Hematopoietic multipotent progenitor cell treated with erythropoietin and hydrocortisone succinate and interleukin-3 and kit ligand, for 4 days (in vitro differentiated cells): ENCODE measurements around the gene SLFNL1.

Experiments used
- DNase-seq: peaks from one replicate; pipeline ENCODE4 v3.0.0-alpha.2; 2015

The SLFNL1 gene

DNA sequence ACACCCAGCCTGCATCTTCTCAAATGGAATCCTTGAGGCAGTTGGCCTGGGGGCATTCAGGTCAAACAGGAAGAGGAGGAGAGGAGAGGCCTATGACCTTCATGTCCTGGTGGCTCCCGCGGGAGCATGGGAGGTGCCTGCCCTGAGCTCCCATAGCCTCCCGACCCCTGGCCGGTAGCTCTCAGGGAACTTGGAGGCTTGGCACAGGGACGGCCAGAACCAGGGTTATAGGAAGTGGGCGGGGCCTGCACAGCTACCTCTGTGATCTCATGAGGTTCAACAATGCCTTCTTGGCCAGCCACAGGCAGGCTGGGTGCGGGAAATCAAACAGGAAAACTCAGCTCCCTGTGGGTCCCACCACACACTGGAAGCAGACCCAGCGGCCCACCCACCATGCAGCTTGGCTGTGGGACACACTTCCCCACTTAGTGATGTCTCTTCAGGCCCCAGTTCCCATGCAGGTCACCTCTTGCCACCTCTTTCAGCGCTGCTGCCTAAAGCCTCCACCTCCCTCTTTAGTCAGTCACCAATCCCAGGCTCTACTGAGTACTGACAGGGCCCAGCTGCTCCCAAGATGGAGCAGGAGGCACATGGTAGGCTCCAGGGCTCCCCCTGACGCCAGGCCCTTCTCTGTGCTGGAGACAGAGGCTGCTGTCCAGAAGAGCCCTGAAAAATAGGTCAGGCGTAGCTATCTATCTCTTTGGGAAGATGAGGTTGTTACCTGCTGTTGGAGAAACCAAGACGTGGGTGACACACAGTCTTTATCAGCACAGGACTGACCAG, at the start of gene SLFNL1:
SLFNL1 (minus strand) TSS at position 200 of the 783 bp plus-strand sequence. CDS start 1,065 bp downstream, outside the sequence.
- peak; percentile 58 for DNase-seq

DNA sequence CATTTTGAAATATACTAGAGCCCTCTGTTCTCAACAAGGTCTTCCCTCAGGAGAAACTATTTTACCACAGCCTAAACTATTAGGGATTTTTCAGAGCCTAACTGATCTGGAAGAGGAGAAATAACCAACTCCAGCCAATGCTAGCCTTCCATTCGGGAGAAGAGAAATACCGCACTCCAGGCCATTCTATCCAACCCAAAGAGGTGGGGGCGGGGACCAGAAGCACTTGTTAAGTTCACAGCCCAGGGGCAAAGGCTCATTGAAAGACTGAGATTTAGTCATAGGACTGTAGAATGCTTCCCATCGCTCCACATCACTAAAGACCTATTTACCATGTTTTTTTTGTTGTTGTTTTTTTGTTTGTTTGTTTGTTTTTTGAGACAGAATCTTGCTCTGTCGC, 35.4 kb upstream of the SLFNL1 start:
- DNase-seq, result no peak

DNA sequence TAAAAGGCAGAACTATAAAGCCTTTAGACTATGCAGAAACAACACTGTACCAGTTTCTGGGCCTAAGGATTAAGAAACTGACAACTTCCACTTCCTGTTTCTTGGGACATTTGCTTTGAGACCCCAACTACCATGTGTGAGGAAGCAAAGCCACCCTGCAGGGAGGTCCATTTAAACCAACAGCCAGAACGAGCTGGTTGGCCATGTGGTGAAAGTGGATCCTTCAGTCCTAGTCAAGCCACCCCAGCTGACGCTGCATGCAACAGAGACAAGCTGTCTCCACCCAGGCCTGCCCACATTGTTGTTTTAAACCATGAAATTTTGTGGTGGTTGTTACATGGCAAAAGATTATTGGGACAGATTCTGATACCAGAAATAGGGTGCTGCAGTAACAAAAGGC, 31.8 kb upstream of the SLFNL1 start:
- peak; percentile 64 for DNase-seq

DNA sequence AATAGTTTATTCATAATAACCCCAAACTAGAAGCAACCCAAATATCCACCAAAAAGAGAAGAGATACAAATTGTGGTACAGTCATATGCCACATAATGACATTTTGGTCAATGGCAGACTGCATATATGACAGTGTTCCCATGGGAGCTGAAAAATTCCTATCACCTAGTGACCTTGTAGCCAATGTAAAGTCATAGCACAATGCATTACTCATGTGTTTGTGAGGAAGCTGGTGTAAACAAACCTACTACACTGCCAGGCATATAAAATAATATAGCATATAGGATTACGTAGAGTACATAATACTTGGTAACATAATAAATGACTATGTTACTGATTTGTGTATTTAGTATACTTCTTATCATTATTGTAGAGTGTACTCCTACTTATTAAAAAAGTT, 29.5 kb upstream of the SLFNL1 start:
- DNase-seq, result no peak

DNA sequence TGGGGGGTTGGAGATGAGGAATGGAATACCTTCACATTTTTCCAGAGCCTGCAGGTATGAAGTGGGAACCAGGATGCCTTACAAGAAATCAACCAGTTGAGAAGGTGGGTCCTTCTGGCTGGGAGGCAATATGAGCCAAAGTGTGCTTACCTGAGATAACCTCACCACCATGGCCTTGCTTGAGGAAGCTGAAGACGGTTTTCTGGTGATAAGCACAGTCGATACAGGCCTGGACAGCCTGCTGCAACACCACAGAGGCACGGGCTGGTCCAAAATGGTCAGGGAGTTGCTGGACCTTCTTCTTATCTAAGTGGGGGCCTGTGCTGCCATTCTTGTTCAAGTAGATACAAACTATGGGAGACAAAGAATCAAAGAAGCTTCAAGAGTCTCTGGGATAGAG, 27.0 kb upstream of the SLFNL1 start:
- no peak for DNase-seq

DNA sequence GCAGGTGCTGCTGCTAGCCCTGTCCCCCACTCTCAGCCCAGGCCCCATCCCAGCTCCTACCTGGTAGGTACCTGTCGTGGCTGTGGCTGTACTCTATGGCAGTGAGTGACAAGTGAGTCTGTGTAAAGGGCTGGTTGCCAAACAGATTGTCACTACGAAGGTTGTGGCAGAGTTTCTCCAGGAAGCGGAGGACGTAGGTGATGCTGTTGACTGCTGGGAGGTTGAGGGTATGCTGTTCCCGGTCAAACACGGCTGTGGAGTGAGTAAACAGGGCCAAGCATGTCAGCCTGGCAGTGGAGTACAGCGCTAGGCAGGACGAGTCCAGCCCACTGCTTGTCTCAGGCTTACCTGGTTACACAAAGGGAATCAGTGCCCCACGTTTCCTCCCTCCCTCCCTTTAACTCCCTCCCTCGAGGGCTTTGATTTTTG, 24.8 kb upstream of the SLFNL1 start:
- no peak for DNase-seq

DNA sequence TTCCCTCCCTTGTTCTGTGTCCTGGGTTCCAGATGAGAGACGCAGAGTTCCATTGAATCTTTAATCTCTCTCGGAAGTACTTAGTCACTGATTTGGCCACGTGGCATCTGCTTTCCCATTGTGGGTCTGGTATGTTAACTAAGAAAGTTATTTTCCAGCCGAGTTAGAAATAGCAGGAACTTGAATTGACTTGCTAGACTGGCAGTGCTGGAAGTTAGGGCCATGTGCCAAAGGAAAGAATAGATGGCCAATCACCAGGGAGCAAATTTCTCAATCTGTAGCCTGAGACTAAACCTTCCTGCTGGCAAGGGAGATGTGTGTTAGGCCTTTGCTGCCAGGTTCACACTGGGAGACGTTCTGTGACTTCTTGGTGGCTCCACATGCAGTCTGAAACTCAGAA, 24.2 kb upstream of the SLFNL1 start:
- no peak for DNase-seq

DNA sequence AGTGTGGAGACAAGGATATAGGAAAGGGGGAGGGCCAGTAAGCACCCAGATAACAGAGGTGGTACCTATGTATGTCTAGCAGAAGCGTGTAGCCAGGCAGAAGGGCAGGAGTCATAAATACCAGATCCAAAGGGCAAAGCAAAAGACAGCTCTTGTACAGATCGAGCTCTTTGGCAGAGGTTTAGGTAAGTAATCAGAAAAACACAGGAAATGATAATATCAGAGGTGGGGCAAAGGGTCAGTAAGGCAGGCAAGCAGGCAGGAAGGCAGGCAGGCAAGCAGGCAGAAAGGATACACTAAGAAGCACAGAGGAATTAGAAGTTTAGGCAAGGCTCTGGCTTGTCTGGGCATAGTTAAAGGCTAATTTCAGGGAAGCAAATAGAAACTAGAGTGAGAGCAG, 22.7 kb upstream of the SLFNL1 start:
- no peak for DNase-seq

DNA sequence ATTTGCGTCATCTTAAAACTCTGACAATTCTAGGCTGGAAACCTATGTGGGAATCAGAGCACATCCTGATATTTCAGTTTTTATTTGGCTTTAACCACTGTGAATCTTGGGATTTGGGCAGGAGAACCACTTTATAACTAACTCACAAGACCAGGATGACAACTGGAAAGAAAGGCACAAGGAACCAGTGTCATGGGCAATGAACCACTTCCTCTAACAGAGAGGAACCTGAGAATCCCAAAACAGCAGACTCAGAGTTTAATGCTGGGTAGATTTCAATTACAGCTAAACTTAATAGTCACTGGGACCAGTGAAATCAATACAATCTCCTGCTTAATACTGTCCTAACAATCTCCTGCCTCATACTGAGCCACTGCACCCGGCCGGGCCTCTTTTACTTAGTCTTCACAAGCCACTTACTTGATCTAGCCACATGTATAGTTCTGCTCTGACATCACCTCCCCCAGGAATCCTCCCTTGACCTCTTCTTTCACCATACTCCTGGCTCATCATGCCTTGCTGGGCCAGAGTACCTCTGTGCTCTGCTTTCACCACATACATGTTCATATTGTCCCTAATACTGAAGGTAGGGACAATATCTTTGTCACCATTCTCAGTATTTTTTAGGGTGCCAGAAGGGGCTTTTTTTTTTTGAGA, 20.2 kb upstream of the SLFNL1 start:
- DNase-seq, result no peak

DNA sequence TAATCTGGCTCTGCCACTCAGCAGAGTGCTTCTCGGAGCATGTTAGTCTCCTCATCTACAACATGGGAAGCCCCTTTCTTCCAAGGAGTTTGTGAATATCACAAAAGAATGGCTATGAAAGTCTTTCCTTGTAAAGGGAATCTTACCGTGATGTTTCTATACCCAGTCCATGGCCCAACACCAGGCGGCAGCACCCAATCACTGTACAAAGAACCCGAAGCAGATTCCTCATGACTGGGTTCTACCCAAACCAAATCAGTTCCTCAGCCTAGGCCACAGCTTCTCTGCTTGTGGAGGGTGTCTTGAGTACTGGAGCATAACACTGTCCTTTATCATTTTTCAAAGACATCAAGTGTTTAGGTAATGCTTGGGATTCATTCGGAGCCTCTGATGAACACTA, 16.6 kb upstream of the SLFNL1 start:
- DNase-seq, result no peak

DNA sequence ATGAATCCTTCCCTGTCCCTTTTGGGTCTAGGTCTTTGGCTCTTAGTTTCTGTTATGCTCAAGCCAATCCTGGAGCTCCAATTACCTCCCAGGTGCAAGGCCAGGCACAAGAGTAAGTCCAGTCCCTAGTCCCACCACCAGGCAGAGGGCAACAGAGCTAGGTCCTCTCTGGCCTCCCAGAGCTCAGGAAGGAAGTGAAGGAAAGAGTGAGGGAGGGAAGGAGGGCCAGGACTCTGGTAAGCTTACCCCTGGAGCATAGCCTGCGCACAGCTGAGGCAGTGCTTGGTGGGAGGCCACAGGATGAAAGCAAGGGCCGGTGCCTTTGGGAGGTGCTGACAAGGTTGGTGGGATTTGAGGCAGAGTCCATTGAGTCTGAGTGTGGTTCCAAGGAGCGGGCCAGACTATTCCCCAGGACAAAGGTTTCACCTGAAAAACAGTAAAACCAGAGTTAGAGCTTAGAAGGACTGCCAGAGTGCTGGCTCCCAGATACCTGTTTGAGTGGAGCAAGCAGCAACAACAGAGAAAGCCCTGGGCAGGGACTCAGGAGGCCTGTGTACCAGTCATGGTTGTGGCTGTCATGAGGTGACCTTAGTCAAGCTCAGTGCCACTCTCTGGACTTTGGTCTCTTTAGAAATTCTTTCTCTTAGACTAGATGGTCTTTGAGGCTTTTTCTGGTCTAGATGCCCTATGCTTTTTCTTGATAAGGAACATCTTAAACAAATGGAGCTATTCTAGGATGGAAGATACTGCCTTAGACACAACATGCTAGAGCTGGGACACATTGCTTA, 15.8 kb upstream of the SLFNL1 start:
- DNase-seq, result no peak

DNA sequence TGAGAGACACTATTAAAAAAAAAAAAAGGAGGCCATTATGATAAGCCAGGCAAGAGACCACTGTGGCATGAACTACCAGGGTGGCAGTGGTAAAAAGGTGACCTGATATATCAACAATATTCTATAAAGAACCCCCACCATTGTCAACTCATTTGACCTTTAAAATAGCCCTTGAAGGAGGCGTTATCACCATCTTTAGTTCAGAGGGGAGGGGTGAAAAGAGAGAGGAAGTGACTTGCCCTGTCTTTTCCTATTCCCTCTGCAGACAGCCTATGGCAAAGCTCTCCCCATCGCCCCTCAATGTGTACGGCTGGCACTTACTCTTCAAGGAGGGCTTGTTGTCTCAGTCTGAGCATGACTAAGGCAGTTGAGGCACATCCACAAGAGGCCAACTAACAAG, 11.7 kb upstream of the SLFNL1 start:
- no peak for DNase-seq

DNA sequence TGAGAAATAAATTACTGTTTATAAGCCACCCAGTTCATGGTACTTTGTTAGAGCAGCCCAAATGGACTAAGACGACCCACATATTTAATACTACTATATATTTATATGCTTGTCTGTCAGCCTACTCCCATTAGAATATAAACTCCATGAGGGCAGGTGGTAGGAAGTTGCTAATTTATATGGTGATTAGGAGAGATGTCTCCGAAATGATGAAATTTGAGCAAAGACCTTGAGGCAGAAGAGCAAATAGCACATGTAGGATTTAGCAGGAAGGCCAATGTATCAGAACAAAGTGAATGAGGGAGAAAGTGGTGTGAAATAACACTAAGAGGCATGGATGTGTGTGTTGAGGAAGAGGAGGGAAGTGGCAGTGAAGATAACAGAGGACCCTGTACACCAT, 10.6 kb upstream of the SLFNL1 start:
- DNase-seq, result no peak

DNA sequence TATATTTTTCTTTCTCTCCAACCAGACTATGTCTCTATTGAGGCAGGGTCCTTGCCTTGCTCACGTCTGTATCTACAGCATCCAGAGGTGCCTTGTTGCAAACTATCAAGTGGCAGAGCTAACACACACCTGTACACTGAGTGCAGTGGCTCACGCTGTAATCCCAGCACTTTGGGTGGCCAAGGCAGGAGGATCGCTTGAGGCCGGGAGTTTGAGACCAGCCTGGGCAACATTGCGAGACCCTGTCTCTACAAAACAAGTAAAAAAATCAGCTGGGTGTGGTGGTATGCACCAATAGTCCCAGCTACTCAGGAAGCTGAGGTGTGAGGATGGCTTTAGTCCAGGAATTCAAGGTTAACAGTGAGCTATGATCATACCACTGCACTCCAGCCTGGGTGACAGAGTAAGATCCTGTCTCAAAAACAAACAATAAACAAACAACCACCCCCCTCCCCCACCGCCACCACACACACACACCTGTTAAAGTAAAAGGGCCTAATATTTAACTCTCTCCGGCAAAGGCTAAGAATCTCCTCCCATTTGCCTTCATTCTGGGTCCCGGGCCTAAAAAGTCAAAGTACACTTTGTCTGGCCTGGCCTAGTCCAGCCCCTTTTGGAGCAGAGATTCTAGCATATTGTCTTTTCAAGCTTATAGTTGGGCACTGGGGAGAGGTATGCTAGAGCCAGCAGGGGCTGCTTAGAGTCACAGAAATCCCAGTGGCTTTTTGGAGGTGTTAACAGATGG, 9.5 kb upstream of the SLFNL1 start:
- no peak for DNase-seq

DNA sequence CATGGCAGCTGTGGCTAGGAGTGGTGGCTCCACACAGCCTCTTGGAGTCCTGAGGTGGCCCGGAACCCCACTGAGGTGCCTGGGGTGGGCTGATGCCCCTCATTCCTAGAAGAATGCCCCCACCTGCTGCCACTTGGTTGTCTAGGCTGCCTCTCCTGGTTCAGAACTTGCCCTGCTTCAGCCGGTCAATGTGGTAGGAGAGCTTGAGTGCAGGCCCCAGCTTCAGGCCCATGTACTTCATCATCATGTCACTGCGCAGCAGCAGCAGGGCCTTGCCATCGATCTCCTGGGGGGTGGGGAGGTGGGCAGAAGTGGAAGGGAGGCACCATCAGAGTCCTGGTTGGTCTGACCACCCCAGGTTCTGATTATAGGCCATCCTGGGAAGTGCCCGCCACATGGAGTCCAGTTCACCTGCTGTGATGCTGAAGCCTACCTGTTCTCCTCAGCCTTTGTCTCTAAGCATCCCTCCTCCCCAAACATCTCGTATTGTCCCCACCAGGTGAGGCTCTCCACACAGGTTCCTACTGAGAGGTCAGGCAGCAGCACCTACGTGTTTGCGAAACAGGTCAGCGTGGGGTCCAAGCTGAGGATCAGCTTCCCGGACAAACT, 6.6 kb upstream of the SLFNL1 start:
- DNase-seq, result no peak

DNA sequence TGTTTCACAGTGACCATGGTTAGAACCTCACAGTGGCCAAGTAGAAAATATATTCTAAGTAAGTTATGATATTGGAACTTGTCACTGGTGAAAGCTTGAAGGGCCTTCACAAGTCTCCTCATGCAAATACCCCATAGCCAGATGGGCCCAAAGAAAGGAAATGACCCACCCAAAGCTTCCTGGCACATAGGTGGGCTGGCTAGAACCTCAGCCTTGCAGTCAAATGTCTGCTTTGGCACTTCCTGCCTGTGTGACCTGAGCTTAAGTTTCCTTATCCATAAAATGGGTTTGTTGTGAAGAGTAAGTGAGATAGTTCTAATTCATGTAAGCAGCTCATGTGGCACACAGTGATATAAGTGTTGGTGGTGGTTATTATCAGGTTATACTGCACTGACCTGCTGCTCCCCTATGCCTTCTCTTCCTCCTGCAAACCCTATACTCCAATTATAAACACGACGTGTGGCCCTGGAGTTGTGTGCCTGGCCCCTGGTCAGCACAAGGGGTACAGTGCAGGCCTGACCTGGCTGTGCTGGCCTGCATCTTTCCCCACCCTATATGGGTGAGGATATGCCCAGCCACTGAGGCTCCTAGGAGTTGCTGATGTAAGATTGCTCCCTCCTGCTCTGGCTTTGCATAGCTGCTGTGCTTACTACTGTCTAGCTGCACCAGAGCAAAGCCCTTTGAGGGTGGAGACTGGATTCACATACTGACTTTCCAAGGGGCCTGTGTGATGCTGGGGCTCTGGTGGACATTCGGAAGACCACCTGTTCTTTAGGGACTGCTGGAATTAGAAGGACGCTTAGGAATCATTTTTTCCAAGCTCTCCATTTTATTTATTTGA, 4.7 kb upstream of the SLFNL1 start:
- DNase-seq, result no peak

DNA sequence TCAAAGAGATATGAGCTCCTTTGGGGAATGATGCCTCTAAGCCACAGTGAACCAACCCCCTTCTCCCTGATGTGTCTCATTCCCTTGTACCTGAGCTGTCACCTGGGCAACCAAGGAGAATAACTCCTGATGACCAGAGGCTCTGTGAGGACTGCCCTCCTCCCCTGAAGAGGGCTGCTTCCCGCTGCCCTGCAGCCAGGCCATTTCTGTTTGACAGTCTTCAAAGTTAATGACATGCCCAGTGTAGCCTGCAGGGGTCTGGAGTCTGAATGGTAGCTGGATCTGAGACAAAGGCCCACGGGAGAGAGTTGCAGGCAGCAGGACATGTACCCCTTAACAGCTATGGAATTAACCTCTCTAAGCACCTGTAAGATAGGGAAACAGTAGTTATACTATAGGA, 3.4 kb upstream of the SLFNL1 start:
- no peak for DNase-seq

DNA sequence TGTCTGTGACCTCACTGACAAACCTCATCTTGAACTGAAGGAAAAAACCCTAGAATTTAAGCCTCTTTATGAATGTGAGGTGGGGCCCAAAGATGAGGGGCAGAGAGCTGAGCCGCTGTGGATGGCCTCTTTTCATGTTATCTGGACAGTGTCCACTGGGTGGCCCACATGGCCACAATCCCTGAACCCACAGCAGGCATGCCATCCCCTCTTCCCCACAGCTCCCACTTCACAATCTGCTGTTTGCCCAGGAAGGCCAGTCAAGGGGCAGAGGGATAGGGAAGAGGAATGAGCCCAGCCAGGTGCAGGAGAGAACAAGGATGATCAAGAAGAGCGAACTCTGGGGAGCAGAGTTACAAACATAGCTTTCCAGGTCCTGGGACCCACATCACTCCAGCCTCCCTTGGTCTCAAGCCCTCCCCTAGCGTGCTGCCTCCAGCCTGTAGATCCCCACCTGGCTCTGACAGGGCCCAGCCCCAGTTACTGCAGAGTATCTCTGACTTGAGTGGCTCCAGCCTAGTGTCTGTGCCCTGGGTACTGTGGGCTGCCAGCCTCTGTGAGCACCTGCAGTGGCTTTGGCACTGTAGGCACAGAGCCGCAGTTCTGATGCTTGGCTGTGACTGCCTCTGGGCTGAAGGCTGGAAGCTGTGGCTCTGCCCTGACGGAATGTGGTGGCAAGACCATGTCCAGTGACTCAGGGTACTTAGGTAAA, 1.9 kb upstream of the SLFNL1 start:
- DNase-seq, result no peak

DNA sequence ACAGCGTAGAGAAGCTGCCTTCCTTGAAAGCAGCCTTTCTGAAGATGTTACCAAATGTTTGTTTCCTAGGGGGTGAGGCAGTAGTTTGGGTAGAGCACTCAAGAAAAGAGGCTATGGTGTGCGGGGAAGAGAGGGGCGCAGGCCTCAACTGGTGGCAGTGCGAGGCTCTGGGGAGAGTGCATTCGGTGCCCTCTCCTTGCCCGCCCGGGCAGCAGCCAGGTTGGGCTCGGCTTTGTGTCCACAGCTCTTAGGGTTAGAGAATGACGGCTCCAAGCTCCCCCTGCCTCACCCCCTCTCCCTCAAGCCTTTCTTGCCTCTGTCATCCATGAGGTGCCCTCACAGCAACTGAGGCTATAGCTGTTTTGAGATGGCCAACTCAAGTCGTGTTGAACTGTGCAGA, 899 bp upstream of the SLFNL1 start:
- DNase-seq, result no peak

DNA sequence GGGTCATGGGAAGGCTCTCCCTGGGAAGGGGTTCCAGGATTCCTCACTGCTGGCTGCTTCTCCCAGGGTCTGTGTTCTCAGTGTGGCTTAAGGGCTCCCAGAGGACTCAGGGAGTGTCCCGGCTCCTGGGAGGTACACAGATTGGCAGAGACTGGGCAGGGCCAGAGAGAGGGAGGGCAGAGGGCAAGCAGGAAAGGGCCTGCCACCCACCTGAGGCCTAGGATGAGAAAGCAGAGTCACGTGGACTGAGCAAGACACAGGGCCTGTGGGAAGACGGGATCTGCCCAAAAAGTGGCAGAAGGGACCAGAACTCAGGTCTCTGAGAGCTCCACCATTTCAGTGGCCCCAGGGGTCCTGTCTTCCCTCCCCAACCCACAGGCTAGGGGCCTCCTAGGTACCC, 871 bp downstream of the SLFNL1 start:
- no peak for DNase-seq

DNA sequence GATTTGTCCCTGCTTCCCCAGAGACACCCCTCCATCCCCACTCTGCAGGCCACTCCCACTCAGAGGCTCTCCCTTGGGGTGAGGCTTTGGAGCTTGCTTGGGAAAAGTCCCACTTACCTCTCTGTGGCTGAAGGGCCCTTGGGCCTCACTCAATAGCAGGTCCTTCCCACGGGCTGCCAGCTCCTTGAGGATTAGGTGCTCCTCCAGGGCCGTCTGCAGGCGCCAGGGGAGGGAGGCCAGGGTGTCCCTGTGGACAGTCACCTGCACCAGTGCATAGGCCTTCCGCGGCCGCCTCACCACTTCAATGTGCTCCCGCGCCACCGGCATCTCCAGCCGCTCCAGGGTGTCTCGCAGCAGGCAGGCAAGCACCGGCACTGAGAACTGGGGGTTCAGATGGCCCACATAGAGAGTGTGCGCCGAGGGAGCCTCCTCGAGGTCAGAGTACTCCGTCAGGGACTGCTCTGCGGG, 1.4 kb downstream of the SLFNL1 start:
- DNase-seq, result no peak
